Measurements from ENCODE around the gene RIF1.
A peak's percentile ranks its signal among the peaks of the same experiment; 100 is the strongest.
"Not testable (repeated sequence)": the region's sequence is repeated elsewhere in the genome, so short reads cannot be mapped to it uniquely, and the experiment has no call there.

RIF1 gene

DNA sequence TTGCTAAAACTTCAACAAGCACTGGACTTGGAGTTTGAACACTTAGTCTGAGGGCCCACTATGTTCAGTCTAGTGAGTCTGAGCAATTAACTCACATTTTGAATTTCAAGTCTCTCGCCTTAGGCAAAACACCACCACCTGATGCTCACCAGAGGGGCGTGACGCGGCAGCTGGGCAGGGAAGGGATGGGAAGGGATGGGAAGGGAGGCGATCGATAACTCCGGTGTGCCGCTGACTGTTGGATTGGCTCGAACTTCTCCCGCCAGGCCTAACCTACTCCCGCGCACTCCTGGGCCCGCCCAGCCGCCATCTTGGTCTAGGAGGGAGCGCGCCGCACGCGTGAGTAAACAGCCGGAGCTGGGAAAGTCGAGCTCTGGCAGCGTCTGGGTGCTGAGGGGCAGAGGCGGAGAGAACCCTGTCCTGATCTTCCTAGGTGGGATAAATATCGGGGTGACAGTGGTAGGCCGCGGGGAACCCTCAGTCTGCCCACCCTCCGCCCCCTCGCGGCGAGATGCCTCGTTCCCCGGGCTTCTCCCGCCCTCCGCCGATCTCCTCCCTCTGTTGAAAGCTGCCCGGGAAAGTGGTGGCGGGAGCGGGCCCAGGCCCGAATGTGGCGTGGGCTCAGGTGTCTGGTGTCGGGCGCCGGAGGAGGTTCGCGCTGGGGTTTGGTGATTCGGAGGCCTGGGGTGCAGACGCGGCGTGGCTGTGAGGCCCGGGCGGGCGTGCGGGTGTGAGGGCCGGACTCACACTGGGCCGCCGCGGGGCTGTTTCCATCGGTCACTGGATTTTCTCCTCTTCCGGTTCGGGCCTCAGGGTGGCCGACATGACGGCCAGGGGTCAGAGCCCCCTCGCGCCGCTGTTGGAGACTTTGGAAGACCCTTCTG lies at the start of gene RIF1:
RIF1 (plus strand) TSS at position 302 of the 884 bp plus-strand sequence; CDS start at position 824, 522 bp downstream.
- peak; percentile 20 to 96 (median 83) for DNase-seq

DNA sequence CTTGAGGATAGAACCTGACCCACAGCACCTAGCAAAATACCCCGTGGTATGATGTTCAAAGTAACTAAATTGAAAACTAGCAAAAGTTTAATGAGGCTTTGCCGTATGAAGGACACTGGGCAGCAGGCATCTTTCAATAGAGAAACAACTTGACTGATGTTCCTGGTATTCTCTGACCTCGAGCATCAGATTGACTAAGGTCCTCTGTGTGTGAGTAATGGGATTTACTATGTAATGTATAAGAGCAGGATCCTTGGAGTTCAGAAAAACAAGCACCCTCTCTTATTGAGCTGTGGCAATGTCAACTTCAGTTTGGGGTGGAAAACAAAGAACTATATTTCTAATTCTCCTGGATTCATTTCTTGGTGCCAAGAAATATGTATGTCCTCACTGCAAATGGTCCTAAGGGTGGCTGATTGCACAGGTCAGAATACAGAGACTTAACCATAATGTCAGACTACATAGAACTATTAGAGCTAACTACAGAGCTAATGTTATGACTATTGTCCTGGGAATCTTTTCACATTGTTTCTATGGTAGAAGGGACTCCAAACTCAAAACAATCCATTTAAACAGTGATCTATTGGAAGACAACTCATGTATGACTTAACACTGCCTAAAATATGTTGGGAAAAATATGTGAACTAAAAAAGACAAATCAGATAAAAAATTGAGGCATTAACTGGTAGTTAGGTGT lies 47.9 kb upstream of the RIF1 start:
- DNase-seq: no peak

DNA sequence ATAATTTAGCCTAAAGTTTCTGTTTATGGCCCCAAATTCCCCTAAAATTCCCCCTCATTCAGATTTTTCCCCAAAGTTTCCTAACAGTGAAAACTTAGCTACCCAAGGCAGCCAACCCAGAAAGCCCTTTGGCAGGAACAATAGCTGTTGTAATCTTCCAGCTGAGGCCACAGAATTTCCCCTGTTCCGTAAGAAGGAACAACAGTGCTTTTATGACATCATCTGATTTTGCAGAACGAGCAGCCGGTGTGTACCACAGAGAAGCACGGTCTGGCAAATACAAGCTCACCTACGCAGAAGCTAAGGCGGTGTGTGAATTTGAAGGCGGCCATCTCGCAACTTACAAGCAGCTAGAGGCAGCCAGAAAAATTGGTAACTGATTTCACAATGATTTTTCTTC lies 46.0 kb upstream of the RIF1 start:
- peak in 10 of 14 donors; percentile 3 to 34 (median 8) for DNase-seq

DNA sequence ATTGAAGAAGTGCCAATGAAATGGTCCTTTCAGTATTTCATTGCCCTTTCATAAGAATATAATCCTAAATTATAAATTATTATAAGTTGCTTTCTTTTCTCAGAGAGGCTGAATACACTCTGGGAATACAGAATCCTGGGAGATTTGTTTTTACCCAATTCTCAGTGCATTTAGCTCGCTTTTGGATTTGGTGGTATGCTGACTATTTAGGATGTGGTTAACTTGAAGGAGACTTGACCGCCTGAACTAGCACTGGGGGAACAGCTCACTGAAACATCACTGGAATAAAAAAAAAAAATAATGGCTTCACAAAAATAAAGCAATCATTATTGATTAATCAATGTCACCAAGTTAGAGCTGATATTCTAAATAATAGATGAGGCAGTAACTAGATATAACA lies 42.1 kb upstream of the RIF1 start:
- DNase-seq: no peak

GRCh38 chr2:151374436-151374835 lies 35.3 kb upstream of the RIF1 start:
- no peak for DNase-seq

DNA sequence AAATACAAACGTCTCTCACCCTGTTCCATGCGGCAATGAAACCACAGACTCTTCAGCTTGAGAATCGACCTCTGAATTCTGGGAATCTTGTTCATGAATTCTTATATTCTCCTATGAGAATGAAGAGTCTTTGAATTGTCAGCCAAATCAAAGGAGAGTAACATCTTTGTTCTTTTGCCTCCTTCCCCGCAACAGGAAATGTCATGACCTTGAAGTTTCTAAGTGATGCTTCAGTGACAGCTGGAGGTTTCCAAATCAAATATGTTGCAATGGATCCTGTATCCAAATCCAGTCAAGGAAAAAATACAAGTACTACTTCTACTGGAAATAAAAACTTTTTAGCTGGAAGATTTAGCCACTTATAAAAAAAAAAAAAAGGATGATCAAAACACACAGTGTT lies 30.5 kb upstream of the RIF1 start:
- no peak for DNase-seq

DNA sequence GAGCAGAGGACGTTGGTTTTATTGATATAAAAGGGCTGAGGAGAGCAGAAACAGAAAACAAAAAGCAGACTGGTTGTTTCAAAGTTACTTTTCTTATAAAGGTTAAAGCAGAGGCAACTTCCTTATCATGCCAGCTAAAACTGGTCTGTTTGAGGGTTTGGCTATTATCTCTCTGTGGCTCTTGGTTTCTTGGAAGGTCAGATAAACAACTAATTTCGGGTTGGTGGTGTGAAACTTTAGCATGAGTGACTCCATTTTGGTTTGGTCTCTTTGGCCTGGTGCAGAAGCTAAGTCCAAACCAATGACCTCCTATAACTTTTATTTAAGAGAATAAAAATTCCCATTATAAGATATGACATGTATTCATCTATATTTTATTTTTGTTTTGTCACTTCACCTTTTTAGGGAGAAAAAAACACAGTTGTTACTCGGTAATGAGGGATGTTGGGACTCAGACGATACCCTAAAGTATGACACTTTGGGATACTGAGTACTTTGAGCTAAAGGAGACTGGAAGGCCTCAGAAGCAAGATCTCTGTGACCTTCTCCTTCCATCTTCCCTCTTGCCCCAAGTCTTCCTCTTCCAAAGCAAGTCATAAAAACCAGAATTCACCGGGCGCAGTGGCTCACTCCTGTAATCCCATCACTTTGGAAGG lies 29.0 kb upstream of the RIF1 start:
- DNase-seq: no peak

DNA sequence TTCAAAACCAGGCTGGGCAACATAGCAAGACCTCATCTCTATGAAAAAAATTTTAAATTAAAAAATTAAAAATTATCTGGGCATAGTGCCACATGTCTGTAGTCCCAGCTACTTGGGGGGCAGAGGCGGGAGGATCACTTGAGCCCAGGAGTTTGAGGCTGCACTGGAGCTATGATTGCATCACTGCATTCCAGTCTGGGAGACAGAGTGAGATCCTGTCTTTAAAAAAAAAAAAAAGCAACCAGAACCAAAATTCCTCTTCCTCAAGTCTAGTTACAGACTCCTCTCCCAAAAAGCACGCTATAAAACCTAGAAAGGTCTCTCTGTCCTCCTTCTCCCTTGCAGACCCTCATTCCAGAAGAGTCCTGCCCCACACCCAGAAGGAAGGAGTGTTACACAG lies 28.4 kb upstream of the RIF1 start:
- DNase-seq: no peak

- no peak for DNase-seq
Measured at GRCh38 chr2:151388011-151388410, 21.7 kb upstream of the RIF1 start.

DNA sequence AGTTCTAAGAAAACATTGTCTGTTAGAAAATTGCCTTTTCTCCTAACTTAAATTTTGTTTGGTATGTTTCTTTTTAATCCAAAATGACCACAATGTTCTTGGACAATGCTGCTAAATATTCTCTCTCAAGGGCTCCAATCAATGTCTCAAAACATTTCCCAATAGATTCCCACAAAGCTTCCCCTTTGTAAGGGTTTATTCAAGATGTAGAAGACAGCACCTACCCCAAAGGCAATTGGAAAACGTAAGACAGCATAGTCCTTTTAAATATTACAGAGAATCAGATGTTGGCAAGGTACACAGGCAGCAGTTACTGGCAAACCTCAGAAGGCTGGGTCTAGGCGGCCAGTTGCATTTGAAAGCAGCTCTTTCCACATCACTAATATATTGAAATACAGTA lies 18.3 kb upstream of the RIF1 start:
- no peak for DNase-seq

DNA sequence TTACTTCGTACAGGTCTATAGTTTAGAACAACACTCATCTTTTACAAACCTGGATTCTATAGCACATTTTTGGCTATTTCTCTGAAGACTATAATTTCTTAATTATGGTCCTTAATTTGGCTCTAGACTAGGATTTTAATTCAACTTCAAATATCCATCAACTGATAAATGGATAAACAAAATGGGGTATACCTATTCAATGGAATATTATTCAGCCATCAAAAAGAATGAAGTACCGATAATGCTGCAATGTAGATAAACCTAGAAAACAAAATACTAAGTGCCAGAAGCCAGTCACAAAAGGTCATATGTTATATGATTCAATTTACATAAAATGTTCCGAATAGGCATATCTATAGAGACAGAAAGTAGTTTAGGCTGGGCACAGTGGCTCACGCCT lies 15.2 kb upstream of the RIF1 start:
- no peak for DNase-seq

DNA sequence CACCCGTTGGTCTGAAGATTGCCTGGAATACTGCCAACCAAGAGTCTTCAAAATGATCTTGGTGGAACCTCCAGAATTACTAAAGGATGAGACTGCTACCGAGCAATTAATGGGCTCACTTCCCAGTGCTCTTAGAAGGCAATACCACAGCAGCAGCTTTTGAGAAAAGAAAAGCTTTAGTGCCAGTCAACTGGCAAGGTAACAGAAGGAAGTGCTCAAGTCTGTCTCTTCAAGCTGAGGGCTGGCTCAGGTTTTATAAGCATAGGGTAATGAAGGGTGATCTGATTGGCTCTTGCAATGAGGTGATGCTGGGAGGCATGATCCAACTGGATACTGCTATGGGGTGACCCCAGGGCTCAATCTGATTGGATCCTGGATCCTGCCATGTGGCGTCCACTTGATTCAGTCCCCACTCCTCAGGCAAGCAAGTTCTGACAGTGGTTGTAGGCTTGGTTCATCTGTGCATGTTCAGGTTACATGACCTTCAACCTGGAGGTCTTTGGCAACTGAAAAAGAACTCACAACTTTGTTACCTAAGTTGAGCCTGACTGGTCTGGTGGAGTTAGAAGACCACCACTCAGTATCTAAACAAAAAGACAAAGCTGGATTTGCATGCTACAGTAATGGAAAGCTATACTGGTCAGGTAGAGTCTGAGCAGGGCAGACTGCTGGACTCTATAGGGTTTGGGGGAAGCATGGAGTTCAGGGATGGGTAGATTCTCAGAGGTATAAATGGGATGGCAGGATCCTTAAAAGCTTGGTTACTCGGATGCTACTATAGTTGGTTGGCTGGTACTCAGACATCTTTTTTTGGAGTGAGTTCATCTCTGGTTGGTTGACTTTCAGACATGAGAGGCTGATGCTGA lies 14.0 kb upstream of the RIF1 start:
- no peak for DNase-seq

GRCh38 chr2:151399981-151400380 lies 9.7 kb upstream of the RIF1 start:
- DNase-seq: no peak

- DNase-seq: no peak
Measured at GRCh38 chr2:151401149-151401548, 8.6 kb upstream of the RIF1 start.

GRCh38 chr2:151403914-151404313 lies 5.8 kb upstream of the RIF1 start:
- no peak for DNase-seq

DNA sequence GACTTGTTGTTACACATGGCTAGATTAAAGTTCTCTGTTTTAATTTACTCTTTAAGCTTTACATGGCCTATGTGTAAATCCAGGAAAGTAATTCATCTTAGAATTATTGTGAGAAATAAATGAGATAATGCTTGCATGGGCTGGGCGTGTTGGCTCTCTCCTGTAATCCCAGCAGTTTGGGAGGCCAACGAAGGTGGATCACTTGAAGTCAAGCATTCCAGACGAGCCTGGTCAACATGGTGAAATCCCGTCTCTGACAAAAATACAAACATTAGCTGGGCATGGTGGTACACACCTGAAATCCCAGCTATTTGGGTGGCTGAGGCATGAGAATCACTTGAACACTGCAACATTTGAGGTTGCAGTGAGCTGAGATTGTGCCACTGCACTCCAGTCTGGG lies 4.3 kb upstream of the RIF1 start:
- DNase-seq: no peak

DNA sequence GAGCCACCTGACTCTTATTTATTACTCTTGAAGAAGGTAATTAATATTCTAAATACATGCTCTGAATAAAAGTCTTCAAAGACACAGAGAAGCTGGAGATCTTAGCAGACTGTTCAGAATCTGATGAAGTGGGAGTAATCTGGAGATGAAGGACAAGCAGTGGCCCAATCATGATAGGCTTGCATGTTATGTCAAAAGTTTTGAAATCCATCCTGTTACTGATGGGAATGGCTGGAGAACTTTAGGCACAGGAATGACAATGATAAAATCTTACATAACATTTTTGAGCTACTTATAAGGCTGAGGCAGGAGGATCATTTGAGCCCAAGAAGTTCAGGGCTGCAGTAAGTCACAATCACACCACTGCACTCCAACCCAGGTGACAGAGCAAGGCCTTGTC lies 2.4 kb upstream of the RIF1 start:
- no peak for DNase-seq

DNA sequence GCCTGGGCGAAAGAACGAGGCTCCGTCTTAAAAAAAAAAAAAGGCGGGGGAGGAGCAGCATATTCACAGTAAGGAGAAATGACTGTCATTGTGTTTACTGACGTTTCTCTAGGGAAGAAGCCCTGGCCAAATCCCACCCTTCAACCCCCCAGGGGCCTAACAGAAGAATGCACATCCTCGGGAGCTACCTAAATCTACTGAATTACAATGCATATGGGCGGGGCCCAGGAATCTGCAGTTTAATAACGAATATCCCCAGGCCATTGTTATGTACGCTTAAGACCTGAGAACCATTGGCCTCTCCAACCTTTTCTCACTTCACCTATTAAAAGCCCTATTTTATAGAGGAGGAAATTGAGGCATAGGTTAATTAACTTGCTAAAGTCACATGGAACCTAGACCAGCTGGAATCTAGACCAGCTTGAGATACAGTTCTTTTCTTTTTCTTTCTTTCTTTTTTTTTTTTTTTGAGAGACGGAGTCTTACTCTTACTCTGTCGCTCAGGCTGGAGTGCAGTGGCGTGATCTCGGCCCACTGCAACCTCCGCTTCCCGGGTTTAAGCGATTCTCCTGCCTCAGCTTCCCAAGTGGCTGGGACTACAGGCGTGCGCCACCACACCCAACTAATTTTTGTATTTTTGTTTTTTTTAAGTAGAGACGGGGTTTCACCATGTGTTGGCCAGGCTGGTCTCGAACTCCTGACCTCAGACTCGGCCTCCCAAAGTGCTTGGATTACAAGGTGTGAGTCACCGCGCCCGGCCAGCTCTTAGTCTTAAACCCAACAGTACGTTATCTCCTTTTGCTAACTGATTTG lies 708 bp upstream of the RIF1 start:
- no peak for DNase-seq

DNA sequence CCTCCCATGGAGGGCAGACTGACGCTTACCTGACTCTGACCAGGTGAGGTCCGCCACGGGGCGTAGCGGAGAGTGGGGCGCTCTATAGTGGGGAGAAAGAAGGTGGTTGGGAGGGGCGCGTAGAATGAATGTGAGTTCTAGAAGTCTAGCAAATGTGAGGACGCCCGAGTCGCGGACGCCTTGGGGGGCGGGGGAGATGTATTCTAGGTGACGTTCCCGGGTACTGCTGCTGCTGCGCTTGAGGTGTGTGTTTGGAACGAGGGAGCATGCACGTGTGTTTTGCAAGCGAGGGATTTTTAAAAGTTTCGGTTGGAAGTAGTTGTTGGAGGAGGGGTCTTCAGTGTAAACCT lies 758 bp downstream of the RIF1 start:
- DNase-seq: peak in 4 of 14 donors; percentile 30 to 37 (median 32)

GRCh38 chr2:151417650-151418049 lies 7.9 kb downstream of the RIF1 start:
- no peak for DNase-seq

DNA sequence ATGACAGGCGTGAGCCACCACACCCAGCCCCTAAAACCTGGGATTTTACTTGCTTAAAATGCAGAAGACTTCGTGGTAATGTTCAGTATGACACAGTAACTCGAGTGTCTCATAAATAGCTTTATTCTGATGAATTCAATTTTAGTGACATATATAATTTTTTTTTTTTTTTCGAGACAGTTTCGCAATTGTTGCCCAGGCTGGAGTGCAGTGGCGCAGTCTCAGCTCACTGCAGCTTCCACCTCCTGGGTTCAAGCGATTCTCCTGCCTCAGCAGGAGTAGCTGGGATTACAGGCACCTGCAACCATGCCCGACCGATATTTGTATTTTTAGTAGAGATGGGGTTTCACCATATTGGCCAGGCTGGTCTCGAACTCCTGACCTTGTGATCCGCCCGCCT lies 12.0 kb downstream of the RIF1 start:
- not testable (repeated sequence) for DNase-seq
